Fibroblast of lung (primary cell): ENCODE measurements around the gene EFCAB14. TPM values are rescaled to one million over a fixed set of nuclear protein-coding genes. Genes with fewer than 3 reads are reported as not detected.

Source experiments
- DNase-seq, 2 donors: peaks; one replicate each; pipeline versions ENCODE4 v3.0.0 to v3.0.0-alpha.2; 2010; ENCODE audit warnings: low read depth in 2 of 2
- H2AFZ ChIP-seq: 2 replicates; pipeline ENCODE4 v1.5.1; 2012; ENCODE audit warnings: low read length, control low read depth, inconsistent platforms
- H3K27ac ChIP-seq: 2 replicates; pipeline ENCODE4 v1.5.1; 2011; ENCODE audit warnings: low read length, control low read depth; ENCODE audit not compliant: insufficient read depth
- H3K27me3 ChIP-seq: 2 replicates; pipeline ENCODE4 v1.5.1; 2011; ENCODE audit warnings: mild to moderate bottlenecking, low read length; ENCODE audit not compliant: control insufficient read depth, insufficient read depth
- H3K36me3 ChIP-seq: 2 replicates; pipeline ENCODE4 v1.5.1; 2011; ENCODE audit warnings: low read length; ENCODE audit not compliant: control insufficient read depth, insufficient read depth
- H3K4me1 ChIP-seq: 2 replicates; pipeline ENCODE4 v1.5.1; 2011; ENCODE audit warnings: low read length; ENCODE audit not compliant: control insufficient read depth, insufficient read depth; ENCODE audit errors: extremely low read depth
- H3K4me2 ChIP-seq: 2 replicates; pipeline ENCODE4 v1.5.1; 2011; ENCODE audit warnings: low read length, control low read depth; ENCODE audit not compliant: insufficient read depth; ENCODE audit errors: extremely low read depth
- H3K4me3 ChIP-seq, 4 experiments: fragments of 200-600 bp in 1 of 4; sonication (generic) in 1 of 4; replicated peaks in 1 of 4; 2 replicates each; pipeline ENCODE4 v1.5.1; 2011 to 2016; ENCODE audit warnings: low read length in 4 of 4, low read depth in 3 of 4, mild to moderate bottlenecking in 3 of 4, control low read depth in 2 of 4, inconsistent platforms in 1 of 4, mixed read lengths in 1 of 4; ENCODE audit not compliant: insufficient read depth in 1 of 4; ENCODE audit errors: control extremely low read depth in 1 of 4
- H3K79me2 ChIP-seq: 2 replicates; pipeline ENCODE4 v1.5.1; 2012; ENCODE audit warnings: mild to moderate bottlenecking, low read length, inconsistent platforms; ENCODE audit not compliant: control insufficient read depth, insufficient read depth
- H3K9ac ChIP-seq: 2 replicates; pipeline ENCODE4 v1.5.1; 2011; ENCODE audit warnings: mild to moderate bottlenecking, low read length, control low read depth; ENCODE audit not compliant: insufficient read depth
- H3K9me3 ChIP-seq: 2 replicates; pipeline ENCODE4 v1.5.1; 2012; ENCODE audit warnings: low read depth, low read length; ENCODE audit not compliant: control insufficient read depth, insufficient read depth
- H4K20me1 ChIP-seq: 2 replicates; pipeline ENCODE4 v1.5.1; 2011; ENCODE audit warnings: low read length; ENCODE audit not compliant: control insufficient read depth, insufficient read depth; ENCODE audit errors: extremely low read depth
- CTCF ChIP-seq, 2 donors: IDR thresholded peaks in 1 of 2; conservative IDR thresholded peaks in 1 of 2; 1 replicate in 1 of 2; 2 replicates in 1 of 2; pipeline ENCODE4 v1.5.1; 2011 to 2012; ENCODE audit warnings: low read length in 2 of 2, control low read depth in 1 of 2, inconsistent platforms in 1 of 2, low read depth in 1 of 2, mild to moderate bottlenecking in 1 of 2
- EZH2 ChIP-seq: IDR thresholded peaks from 2 replicates; pipeline ENCODE4 v1.5.1; 2012; ENCODE audit warnings: low read length, control low read depth, mild to moderate bottlenecking; ENCODE audit errors: missing control alignments
- polyA plus RNA-seq, 2 donors: library from polyadenylated mRNA; depleted of rRNA in 1 of 2; stranded (reverse) in 1 of 2; unstranded in 1 of 2; fragments of >200 nt; gene quantifications; 2 replicates each; pipeline ENCODE4 v1.2.1, GENCODE V29; 2011 to 2012; ENCODE audit warnings: missing spikeins in 1 of 2
- total RNA-seq: library from RNA; depleted of rRNA; stranded (reverse); fragments of >200 nt; gene quantifications from 2 replicates; pipeline ENCODE4 v1.2.1, GENCODE V29; 2014

Gene EFCAB14
- total and polyA plus RNA-seq, 2 donors (not counting 1 experiment from before 2014, with no cell fraction given): 35.3 to 65.0 TPM

- H4K20me1 ChIP-seq: no peaks in the 10 kb centered on the region
- no peak overlapping the region for H2AFZ ChIP-seq
- no peaks in the 10 kb centered on the region for H3K79me2 ChIP-seq
- no peak overlapping the region for H3K27ac ChIP-seq
- peaks cover 3% of the 10 kb centered on the region for H3K36me3 ChIP-seq
- no peak for DNase-seq
- TF ChIP-seq CTCF (conservative IDR thresholded peaks at IDR 0.05 in 1 of 2, IDR thresholded peaks at IDR 0.05 in 1 of 2; ENCODE audit: low read depth in 1 of 2, low read length in 2 of 2) (no peak), EZH2 (no peak)
- H3K9me3 ChIP-seq: no peaks in the 10 kb centered on the region
- H3K4me3 ChIP-seq: no peak overlapping the region
- H3K4me1 ChIP-seq: peaks cover 2% of the 10 kb centered on the region
- no peak overlapping the region for H3K4me2 ChIP-seq
- H3K27me3 ChIP-seq: no peaks in the 10 kb centered on the region
- no peak overlapping the region for H3K9ac ChIP-seq
Measured at GRCh38 chr1:46689897-46690296, 29.0 kb downstream of the EFCAB14 start.

- Histone ChIP-seq H2AFZ (no peak overlapping the region), H3K79me2 (no peaks in the 10 kb centered on the region), H3K9ac (no peak overlapping the region), H4K20me1 (no peaks in the 10 kb centered on the region), H3K9me3 (no peaks in the 10 kb centered on the region), H3K27ac (no peak overlapping the region), H3K4me1 (peaks cover 2% of the 10 kb centered on the region), H3K4me2 (no peak overlapping the region), H3K27me3 (no peaks in the 10 kb centered on the region), H3K36me3 (peaks cover 3% of the 10 kb centered on the region), H3K4me3 (no peak overlapping the region)
- DNase-seq: peak in 1 of 2 donors; percentile 30
- no peak for TF ChIP-seq CTCF (conservative IDR thresholded peaks at IDR 0.05 in 1 of 2, IDR thresholded peaks at IDR 0.05 in 1 of 2; ENCODE audit: low read depth in 1 of 2, low read length in 2 of 2)
- TF ChIP-seq EZH2: no peak
Measured at GRCh38 chr1:46689356-46689755, 29.6 kb downstream of the EFCAB14 start.

GRCh38 chr1:46687921-46688509 lies 30.9 kb downstream of the EFCAB14 start:
- Histone ChIP-seq H4K20me1 (no peaks in the 10 kb centered on the region), H3K9me3 (no peaks in the 10 kb centered on the region), H3K79me2 (no peaks in the 10 kb centered on the region), H3K27ac (no peak overlapping the region), H3K27me3 (no peaks in the 10 kb centered on the region), H3K36me3 (peaks cover 5% of the 10 kb centered on the region), H3K4me3 (no peak overlapping the region), H3K9ac (no peak overlapping the region), H2AFZ (no peak overlapping the region), H3K4me1 (peaks cover 2% of the 10 kb centered on the region), H3K4me2 (no peak overlapping the region)
- DNase-seq: no peak
- no peak for TF ChIP-seq EZH2
- TF ChIP-seq CTCF (conservative IDR thresholded peaks at IDR 0.05 in 1 of 2, IDR thresholded peaks at IDR 0.05 in 1 of 2; ENCODE audit: low read depth in 1 of 2, low read length in 2 of 2): no peak
